ENCODE results near the gene GLT6D1. TPM values are rescaled to one million over a fixed set of nuclear protein-coding genes. Genes with fewer than 3 reads are reported as not detected.

GLT6D1 gene
- total and polyA plus RNA-seq, 9 donors = not detected

DNA sequence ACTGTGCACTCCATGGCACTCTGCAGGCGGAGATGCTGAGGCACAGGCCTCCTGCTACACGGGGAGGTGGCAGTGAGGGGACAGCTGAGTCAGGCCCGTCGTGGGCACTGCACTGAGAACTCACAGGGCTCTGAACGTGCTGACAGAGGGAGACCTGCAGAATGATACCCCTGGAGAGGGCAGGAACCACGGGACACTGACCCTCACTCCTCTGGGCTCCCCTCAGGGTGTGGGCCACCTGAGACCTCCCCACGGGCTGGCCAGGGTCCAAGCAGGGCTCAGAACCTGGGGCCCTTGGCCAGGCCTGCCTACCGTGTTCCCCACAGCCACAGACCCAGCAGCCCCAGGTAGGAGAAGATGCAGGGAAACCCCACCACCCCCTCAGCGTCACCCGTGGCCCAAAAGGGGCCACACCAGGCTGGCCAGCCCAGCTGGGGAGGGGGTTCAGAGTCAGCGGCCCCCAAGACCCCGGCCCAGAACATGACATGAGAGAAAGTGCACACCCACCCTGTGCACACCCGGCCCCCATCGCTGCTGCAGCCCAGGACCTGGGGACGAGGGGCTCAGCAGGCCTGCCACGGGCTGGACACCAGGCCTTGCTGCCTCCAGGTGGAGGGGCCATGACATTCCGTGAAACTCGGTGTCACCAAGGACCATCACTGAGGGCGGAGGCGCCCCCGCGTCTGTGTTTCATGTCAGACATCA, 30.9 kb downstream of the GLT6D1 start:
- Histone ChIP-seq H3K9me3 (no peaks in the 10 kb centered on the region), H3K4me3 (no peak overlapping the region), H3K36me3 (no peaks in the 10 kb centered on the region), H3K4me1 (ENCODE audit: insufficient read depth) (peaks cover 4% of the 10 kb centered on the region), H3K27me3 (no peaks in the 10 kb centered on the region), H3K27ac (no peak overlapping the region)
- no peak for DNase-seq
- 81 to 88% (median 84%) methylated on average over 21 to 22 of the region's 22 CpGs for WGBS, 3 donors
- TF ChIP-seq EP300 (IDR thresholded peaks at IDR 0.05) (no peak), POLR2A (IDR thresholded peaks at IDR 0.05) (no peak)
- TF ChIP-seq, protein P1, sequence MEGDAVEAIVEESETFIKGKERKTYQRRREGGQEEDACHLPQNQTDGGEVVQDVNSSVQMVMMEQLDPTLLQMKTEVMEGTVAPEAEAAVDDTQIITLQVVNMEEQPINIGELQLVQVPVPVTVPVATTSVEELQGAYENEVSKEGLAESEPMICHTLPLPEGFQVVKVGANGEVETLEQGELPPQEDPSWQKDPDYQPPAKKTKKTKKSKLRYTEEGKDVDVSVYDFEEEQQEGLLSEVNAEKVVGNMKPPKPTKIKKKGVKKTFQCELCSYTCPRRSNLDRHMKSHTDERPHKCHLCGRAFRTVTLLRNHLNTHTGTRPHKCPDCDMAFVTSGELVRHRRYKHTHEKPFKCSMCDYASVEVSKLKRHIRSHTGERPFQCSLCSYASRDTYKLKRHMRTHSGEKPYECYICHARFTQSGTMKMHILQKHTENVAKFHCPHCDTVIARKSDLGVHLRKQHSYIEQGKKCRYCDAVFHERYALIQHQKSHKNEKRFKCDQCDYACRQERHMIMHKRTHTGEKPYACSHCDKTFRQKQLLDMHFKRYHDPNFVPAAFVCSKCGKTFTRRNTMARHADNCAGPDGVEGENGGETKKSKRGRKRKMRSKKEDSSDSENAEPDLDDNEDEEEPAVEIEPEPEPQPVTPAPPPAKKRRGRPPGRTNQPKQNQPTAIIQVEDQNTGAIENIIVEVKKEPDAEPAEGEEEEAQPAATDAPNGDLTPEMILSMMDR (IDR thresholded peaks at IDR 0.05) = no peak
- intact Hi-C loops (cut with DNase I) = loop anchor here in 2 of 4 donors (5.0 to 10.0 kb wide), 2 partner anchors 94 to 96 kb away; partner anchors contain the start of gene KCNT1 (in 2 of the 2)

DNA sequence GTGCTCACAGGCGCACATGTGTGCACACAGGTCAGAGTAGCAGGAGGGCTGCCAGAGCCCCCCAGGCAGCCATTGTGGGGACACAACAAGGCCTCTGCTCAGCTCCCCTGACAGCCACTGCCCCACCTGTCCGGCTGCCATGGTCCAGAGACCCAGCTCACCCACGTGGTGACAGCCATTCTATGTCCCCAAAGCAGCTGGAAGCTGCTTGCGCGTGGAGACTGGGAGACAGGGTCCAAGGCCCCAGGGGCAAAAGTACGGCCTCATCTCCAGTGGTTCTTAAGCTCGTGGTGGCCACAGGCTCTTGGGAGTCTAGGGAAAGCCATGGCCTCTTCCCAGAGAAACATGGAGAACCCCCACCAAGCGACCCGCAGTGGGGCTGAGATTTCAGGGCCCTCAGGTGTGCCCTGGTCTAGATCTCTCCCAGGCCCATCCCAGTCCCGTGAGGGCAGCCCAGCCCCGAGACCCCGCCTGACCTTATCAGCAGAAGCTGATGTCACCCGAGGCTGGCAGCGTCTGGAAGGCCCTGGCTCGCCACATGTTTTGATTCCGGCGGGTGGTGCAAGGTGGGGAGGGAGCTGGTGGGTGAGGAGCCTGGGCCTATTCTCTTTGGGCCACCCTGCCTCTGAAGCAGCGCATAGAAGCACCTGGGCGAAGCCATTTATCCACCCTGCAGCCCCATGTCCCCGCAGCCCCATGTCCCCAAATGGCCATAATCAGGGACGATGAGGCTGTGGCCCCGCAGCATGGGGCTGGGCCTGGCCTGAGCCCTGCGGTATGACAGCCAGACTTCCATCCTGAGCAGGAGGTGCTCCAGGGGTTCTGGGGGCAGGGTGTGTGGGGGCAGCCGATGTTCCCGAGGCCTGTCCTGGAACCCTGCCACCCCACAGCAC, 31.7 kb downstream of the GLT6D1 start:
- no peak for DNase-seq
- Histone ChIP-seq H3K9me3 (no peaks in the 10 kb centered on the region), H3K4me1 (ENCODE audit: insufficient read depth) (peaks cover 4% of the 10 kb centered on the region), H3K4me3 (no peak overlapping the region), H3K36me3 (no peaks in the 10 kb centered on the region), H3K27ac (no peak overlapping the region), H3K27me3 (no peaks in the 10 kb centered on the region)
- TF ChIP-seq, protein P1 (IDR thresholded peaks at IDR 0.05) = no peak
- TF ChIP-seq EP300 (IDR thresholded peaks at IDR 0.05) (no peak), POLR2A (IDR thresholded peaks at IDR 0.05) (no peak)
- 80 to 84% (median 83%) methylated on average over 23 to 25 of the region's 25 CpGs for WGBS, 3 donors
- intact Hi-C loops (cut with DNase I) = loop anchor here in 3 of 4 donors (2.0 to 10.0 kb wide), 3 partner anchors 25 to 97 kb away; partner anchors contain the start of gene KCNT1 (in 2 of the 3)

DNA sequence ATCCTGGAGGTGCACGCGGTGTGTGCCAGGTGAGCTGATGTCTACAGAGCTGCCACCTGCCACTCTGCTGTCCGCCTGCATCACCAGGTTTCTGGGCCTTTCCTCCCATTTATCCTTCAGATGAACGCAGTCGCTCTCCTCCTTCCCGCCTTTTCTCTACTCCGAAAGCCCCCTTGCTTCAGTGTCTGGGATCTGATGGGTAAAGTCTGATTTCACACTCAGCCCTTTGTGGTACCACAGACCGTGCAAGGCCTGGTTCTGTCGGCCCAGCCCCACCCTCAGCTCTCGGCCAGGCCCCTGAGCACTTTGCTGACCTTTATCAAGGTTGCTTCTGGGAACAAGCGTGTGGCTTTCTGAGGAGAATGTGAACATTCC, 32.5 kb downstream of the GLT6D1 start:
- TF ChIP-seq EP300 (IDR thresholded peaks at IDR 0.05) = no peak
- peaks cover 4% of the 10 kb centered on the region for H3K4me1 ChIP-seq (ENCODE audit: insufficient read depth)
- no peak for DNase-seq
- intact Hi-C loops (cut with DNase I) = loop anchor here in 3 of 4 donors (2.0 to 10.0 kb wide), 3 partner anchors 24 to 98 kb away; partner anchors contain the start of gene KCNT1 (in 2 of the 3)
- 82 to 89% (median 87%) methylated on average over 11 of the region's 11 CpGs for WGBS, 3 donors
- H3K9me3 ChIP-seq = no peaks in the 10 kb centered on the region
- H3K4me3 ChIP-seq = no peak overlapping the region
- no peak overlapping the region for H3K27ac ChIP-seq
- no peaks in the 10 kb centered on the region for H3K36me3 ChIP-seq
- no peaks in the 10 kb centered on the region for H3K27me3 ChIP-seq

DNA sequence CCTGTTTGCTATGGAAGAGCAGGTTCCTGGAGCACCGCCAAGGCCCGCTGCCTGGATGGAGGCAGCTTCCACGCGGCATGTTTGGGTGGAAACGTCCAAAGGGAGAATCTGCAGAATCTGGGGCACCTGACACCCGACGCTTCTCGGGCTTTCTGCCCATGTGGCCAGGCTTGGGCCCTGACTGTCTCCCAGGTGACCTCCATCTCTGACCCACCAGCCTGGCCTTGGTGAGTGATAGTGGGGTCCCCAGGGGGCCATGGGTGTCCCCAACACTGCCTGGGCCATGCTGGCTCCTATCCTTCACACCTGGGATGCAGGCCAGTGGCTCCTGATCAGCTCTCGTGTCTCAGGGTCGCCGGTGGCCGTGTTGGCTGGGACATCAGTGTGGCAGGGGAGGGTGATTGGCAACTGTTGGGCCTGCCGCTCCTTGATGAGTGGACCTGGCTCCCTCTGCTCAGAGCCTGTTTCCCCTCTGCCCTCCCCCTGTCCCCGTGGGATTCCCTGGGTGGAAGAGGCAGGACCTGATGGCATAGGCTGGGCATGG, 34.0 kb downstream of the GLT6D1 start:
- Histone ChIP-seq H3K27me3 (no peaks in the 10 kb centered on the region), H3K36me3 (no peaks in the 10 kb centered on the region), H3K27ac (no peak overlapping the region), H3K4me3 (no peak overlapping the region), H3K4me1 (ENCODE audit: insufficient read depth) (peaks cover 4% of the 10 kb centered on the region), H3K9me3 (no peaks in the 10 kb centered on the region)
- intact Hi-C loops (cut with DNase I) = loop anchor here in 2 of 4 donors (5.0 to 10.0 kb wide), 2 partner anchors 97 to 99 kb away; partner anchors contain the start of gene KCNT1 (in 2 of the 2)
- TF ChIP-seq, protein P1 (IDR thresholded peaks at IDR 0.05) = no peak
- TF ChIP-seq EP300 (IDR thresholded peaks at IDR 0.05) (no peak), POLR2A (IDR thresholded peaks at IDR 0.05) (no peak)
- WGBS, 3 donors = 32 to 52% (median 34%) methylated on average over 14 of the region's 14 CpGs
- peak; percentile 21 to 86 (median 68) for DNase-seq
